Stimulated activated naive B cell treated with anti-CD40 and anti-IgM and Interleukin-4, amounts not matched to agents 10 μg/mL and 1 μg/mL and 100 μg/mL, for 72 hours (primary cell): ENCODE data around the gene GATA3.

ENCODE experiments used
- ATAC-seq, 2 donors: fragments of 150-1000 bp; cut with Tn5 transposase; replicated peaks; 2 replicates each; pipeline ENCODE4 v1.10.0; 2021; ENCODE audit warnings: moderate library complexity in 1 of 2
- DNase-seq: peaks from one replicate; pipeline ENCODE4 v3.0.0; 2021
- H3K27ac Mint-ChIP-seq: one replicate; pipeline ENCODE4 v1.8.0; 2022; ENCODE audit warnings: mild to moderate bottlenecking, mixed read lengths
- H3K27me3 Mint-ChIP-seq, 2 donors: one replicate each; pipeline ENCODE4 v1.8.0; 2022; ENCODE audit warnings: mixed read lengths in 2 of 2
- H3K36me3 Mint-ChIP-seq, 2 donors: one replicate each; pipeline ENCODE4 v1.8.0; 2022; ENCODE audit warnings: mixed read lengths in 2 of 2, mild to moderate bottlenecking in 1 of 2
- H3K4me1 Mint-ChIP-seq, 2 donors: one replicate each; pipeline ENCODE4 v1.8.0; 2022; ENCODE audit warnings: mixed read lengths in 2 of 2, mild to moderate bottlenecking in 1 of 2
- H3K4me3 Mint-ChIP-seq, 2 donors: one replicate each; pipeline ENCODE4 v1.8.0; 2022; ENCODE audit warnings: mild to moderate bottlenecking in 2 of 2, mixed read lengths in 2 of 2, moderate library complexity in 1 of 2
- H3K9me3 Mint-ChIP-seq, 2 donors: one replicate each; pipeline ENCODE4 v1.8.0; 2022; ENCODE audit warnings: mixed read lengths in 2 of 2, mild to moderate bottlenecking in 1 of 2

The GATA3 gene

DNA sequence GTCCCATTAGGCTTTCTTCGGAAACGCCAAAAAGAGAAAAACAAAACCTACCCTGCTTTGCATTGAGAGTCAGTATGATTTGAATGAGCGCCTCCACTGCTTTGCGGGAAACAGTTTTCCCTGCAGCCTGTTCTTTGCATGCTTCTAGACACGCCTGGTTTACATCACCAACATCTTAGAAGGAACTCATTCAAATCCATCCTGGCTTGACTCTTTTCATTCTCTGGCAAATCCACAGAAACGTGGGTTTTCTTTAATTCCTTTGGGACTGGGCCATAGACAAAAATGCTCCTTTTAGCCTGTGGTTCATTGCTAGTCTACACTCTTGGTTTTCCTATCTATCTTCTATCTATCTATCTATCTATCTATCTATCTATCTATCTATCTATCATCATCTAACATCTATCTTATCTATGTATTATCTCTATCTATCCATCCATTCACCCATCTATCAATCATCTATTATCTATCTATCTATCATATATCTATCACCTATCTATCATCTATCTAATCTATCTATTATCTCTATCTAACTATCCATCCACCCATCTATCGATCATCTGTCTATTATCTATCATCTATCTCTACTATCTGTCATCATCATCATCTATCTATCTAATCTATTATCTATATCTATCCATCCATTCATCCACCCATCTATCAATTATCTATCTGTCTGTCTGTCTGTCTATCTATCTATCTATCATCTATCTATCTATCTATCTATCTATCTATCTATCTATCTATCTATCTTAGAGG, 68.3 kb downstream of the GATA3 start:
- Mint-ChIP-seq H3K9me3 (no peaks in the 10 kb centered on the region), H3K36me3 (no peaks in the 10 kb centered on the region), H3K27me3 (peaks cover 13 to 16% of the 10 kb centered on the region in 2 donors), H3K4me3 (no peak overlapping the region), H3K27ac (no peak overlapping the region), H3K4me1 (no peaks in the 10 kb centered on the region)
- ATAC-seq (no peak), DNase-seq (no peak)

DNA sequence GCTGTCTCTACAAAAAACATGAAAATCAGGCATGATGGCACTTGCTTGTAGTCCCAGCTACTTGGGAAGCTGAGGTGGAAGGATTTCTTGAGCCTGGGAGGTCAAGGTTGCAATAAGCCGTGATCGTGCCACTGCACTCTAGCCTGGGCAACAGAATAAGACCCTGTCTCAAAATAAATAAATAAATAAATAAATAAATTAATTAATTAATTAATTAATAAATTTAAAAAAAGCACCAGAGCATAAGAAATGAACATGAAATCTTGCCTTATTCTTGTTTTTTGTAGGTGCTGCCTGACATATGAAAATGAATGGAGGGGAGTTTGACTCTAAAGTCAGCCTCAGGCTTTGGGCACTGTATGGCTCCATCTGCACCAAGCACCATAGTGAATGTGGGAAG, 69.9 kb downstream of the GATA3 start:
- H3K4me1 Mint-ChIP-seq, result no peaks in the 10 kb centered on the region
- peaks cover 20 to 29% of the 10 kb centered on the region in 2 donors for H3K27me3 Mint-ChIP-seq
- no peak for DNase-seq
- no peaks in the 10 kb centered on the region for H3K36me3 Mint-ChIP-seq
- H3K9me3 Mint-ChIP-seq, result no peaks in the 10 kb centered on the region
- H3K4me3 Mint-ChIP-seq, result no peak overlapping the region
- no peak overlapping the region for H3K27ac Mint-ChIP-seq
- ATAC-seq, result no peak
